ENCODE measurements around the gene PLXNA4.
"Not testable (repeated sequence)": the region's sequence is repeated elsewhere in the genome, so short reads cannot be mapped to it uniquely, and the experiment has no call there.

DNA sequence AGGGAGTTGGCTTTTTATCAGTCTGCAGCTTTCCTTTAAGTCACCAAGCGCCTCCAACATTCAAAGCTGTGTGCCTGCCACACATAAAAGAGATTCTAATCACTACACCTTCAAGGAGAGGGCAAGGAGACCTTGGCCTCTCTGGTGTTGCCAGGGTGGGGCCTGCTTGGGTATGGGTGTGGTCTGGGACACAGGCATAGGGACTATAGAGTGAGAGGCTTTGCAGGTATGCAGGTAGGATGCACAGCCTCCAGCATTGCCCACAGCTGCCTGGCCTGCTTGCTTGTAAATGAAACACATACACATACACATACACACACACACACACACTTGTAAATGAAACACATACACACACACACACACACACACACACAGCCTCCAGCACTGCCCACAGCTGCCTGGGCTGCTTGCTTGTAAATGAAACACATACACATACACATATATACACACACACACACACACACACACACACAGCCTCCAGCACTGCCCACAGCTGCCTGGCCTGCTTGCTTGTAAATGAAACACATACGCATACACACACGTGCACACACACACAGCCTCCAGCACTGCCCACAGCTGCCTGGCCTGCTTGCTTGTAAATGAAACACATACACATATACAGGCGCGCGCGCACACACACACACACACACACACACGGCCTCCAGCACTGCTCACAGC lies 397.7 kb downstream of the PLXNA4 start:
- not testable (repeated sequence) for TF ChIP-seq POLR2A, CTCF (IDR thresholded peaks at IDR 0.05)

Measured in lower leg skin (tissue), 3 donors.